ENCODE data around the gene VCX2.
"Not testable (repeated sequence)": the region's sequence is repeated elsewhere in the genome, so short reads cannot be mapped to it uniquely, and the experiment has no call there.

The VCX2 gene

GRCh38 chrX:8171169-8171568 is at the start of gene VCX2:
VCX2 (minus strand) TSS chrX:8171267; CDS start chrX:8170643, 624 bp downstream.
- not testable (repeated sequence) for DNase-seq

- DNase-seq = no peak
Measured at GRCh38 chrX:8204943-8205342, 33.9 kb upstream of the VCX2 start.

- no peak for DNase-seq
Measured at GRCh38 chrX:8204169-8204935, 33.3 kb upstream of the VCX2 start.

- DNase-seq = no peak
Measured at GRCh38 chrX:8201896-8202331, 30.8 kb upstream of the VCX2 start.

- no peak for DNase-seq
Measured at GRCh38 chrX:8196776-8197175, 25.7 kb upstream of the VCX2 start.

- no peak for DNase-seq
Measured at GRCh38 chrX:8194216-8194615, 23.1 kb upstream of the VCX2 start.

- no peak for DNase-seq
Measured at GRCh38 chrX:8192276-8192675, 21.2 kb upstream of the VCX2 start.

- DNase-seq = no peak
Measured at GRCh38 chrX:8191022-8191421, 20.0 kb upstream of the VCX2 start.

- no peak for DNase-seq
Measured at GRCh38 chrX:8190341-8190830, 19.3 kb upstream of the VCX2 start.

GRCh38 chrX:8189096-8189830 is 18.2 kb upstream of the VCX2 start:
- no peak for DNase-seq

- DNase-seq = no peak
Measured at GRCh38 chrX:8183346-8183745, 12.3 kb upstream of the VCX2 start.

- DNase-seq = no peak
Measured at GRCh38 chrX:8179656-8180055, 8.6 kb upstream of the VCX2 start.

GRCh38 chrX:8154011-8154410 is 17.1 kb downstream of the VCX2 start:
- DNase-seq = not testable (repeated sequence)

GRCh38 chrX:8147226-8147625 is 23.8 kb downstream of the VCX2 start:
- no peak for DNase-seq

- no peak for DNase-seq
Measured at GRCh38 chrX:8144925-8145324, 26.1 kb downstream of the VCX2 start.

- DNase-seq = no peak
Measured at GRCh38 chrX:8141896-8142295, 29.2 kb downstream of the VCX2 start.

GRCh38 chrX:8140986-8141744 is 29.9 kb downstream of the VCX2 start:
- DNase-seq = no peak

- no peak for DNase-seq
Measured at GRCh38 chrX:8139716-8140115, 31.4 kb downstream of the VCX2 start.

- DNase-seq = no peak
Measured at GRCh38 chrX:8138252-8138651, 32.8 kb downstream of the VCX2 start.

- DNase-seq = no peak
Measured at GRCh38 chrX:8126648-8127047, 44.4 kb downstream of the VCX2 start.

GRCh38 chrX:8126092-8126491 is 45.0 kb downstream of the VCX2 start:
- DNase-seq = no peak

- DNase-seq = no peak
Measured at GRCh38 chrX:8125566-8125965, 45.5 kb downstream of the VCX2 start.

GRCh38 chrX:8122538-8122937 is 48.5 kb downstream of the VCX2 start:
- DNase-seq = no peak

Measured in NCI-H187 (cell line).